ENCODE results near the gene SGMS1.

SGMS1 gene

GRCh38 chr10:50304660-50305059 lies 319.1 kb downstream of the SGMS1 start:
- no peaks in the 10 kb centered on the region for H3K9me3 ChIP-seq (ENCODE audit: control insufficient read depth, low read length)
- H3K27me3 ChIP-seq (ENCODE audit: control insufficient read depth, insufficient read depth, low read length): no peaks in the 10 kb centered on the region
- no peak overlapping the region for H3K9ac ChIP-seq (ENCODE audit: low read length)
- no peak overlapping the region for H3K4me3 ChIP-seq (ENCODE audit: low read length)
- no peaks in the 10 kb centered on the region for H3K4me1 ChIP-seq (ENCODE audit: control insufficient read depth, insufficient read depth, low read length)
- H3K36me3 ChIP-seq (ENCODE audit: control insufficient read depth, insufficient read depth, low read length): no peaks in the 10 kb centered on the region

- no peaks in the 10 kb centered on the region for H3K36me3 ChIP-seq (ENCODE audit: control insufficient read depth, insufficient read depth, low read length)
- no peaks in the 10 kb centered on the region for H3K4me1 ChIP-seq (ENCODE audit: control insufficient read depth, insufficient read depth, low read length)
- no peaks in the 10 kb centered on the region for H3K27me3 ChIP-seq (ENCODE audit: control insufficient read depth, insufficient read depth, low read length)
- no peaks in the 10 kb centered on the region for H3K9me3 ChIP-seq (ENCODE audit: control insufficient read depth, low read length)
- H3K4me3 ChIP-seq (ENCODE audit: low read length): no peak overlapping the region
- H3K9ac ChIP-seq (ENCODE audit: low read length): no peak overlapping the region
Measured at GRCh38 chr10:50299948-50300669, 323.6 kb downstream of the SGMS1 start.

- H3K4me3 ChIP-seq (ENCODE audit: low read length): no peak overlapping the region
- no peaks in the 10 kb centered on the region for H3K36me3 ChIP-seq (ENCODE audit: control insufficient read depth, insufficient read depth, low read length)
Measured at GRCh38 chr10:50295367-50295766, 328.4 kb downstream of the SGMS1 start.

GRCh38 chr10:50294582-50294981 lies 329.2 kb downstream of the SGMS1 start:
- H3K27me3 ChIP-seq (ENCODE audit: control insufficient read depth, insufficient read depth, low read length): no peaks in the 10 kb centered on the region

More at GRCh38 chr10:50295367-50295766, 328.4 kb downstream of the SGMS1 start:
- no peak overlapping the region for H3K9ac ChIP-seq (ENCODE audit: low read length)
- H3K27me3 ChIP-seq (ENCODE audit: control insufficient read depth, insufficient read depth, low read length): no peaks in the 10 kb centered on the region
- no peaks in the 10 kb centered on the region for H3K9me3 ChIP-seq (ENCODE audit: control insufficient read depth, low read length)
- H3K4me1 ChIP-seq (ENCODE audit: control insufficient read depth, insufficient read depth, low read length): no peaks in the 10 kb centered on the region

GRCh38 chr10:50293513-50294313 lies 330.0 kb downstream of the SGMS1 start:
- no peaks in the 10 kb centered on the region for H3K27me3 ChIP-seq (ENCODE audit: control insufficient read depth, insufficient read depth, low read length)
- no peak overlapping the region for H3K4me3 ChIP-seq (ENCODE audit: low read length)
- no peaks in the 10 kb centered on the region for H3K36me3 ChIP-seq (ENCODE audit: control insufficient read depth, insufficient read depth, low read length)
- no peak overlapping the region for H3K9ac ChIP-seq (ENCODE audit: low read length)
- H3K4me1 ChIP-seq (ENCODE audit: control insufficient read depth, insufficient read depth, low read length): no peaks in the 10 kb centered on the region
- H3K9me3 ChIP-seq (ENCODE audit: control insufficient read depth, low read length): no peaks in the 10 kb centered on the region

More at GRCh38 chr10:50294582-50294981, 329.2 kb downstream of the SGMS1 start:
- no peaks in the 10 kb centered on the region for H3K4me1 ChIP-seq (ENCODE audit: control insufficient read depth, insufficient read depth, low read length)
- no peak overlapping the region for H3K4me3 ChIP-seq (ENCODE audit: low read length)
- no peak overlapping the region for H3K9ac ChIP-seq (ENCODE audit: low read length)
- no peaks in the 10 kb centered on the region for H3K36me3 ChIP-seq (ENCODE audit: control insufficient read depth, insufficient read depth, low read length)
- no peaks in the 10 kb centered on the region for H3K9me3 ChIP-seq (ENCODE audit: control insufficient read depth, low read length)

- H3K4me3 ChIP-seq (ENCODE audit: low read length): no peak overlapping the region
- no peaks in the 10 kb centered on the region for H3K9me3 ChIP-seq (ENCODE audit: control insufficient read depth, low read length)
- no peak overlapping the region for H3K9ac ChIP-seq (ENCODE audit: low read length)
- no peaks in the 10 kb centered on the region for H3K36me3 ChIP-seq (ENCODE audit: control insufficient read depth, insufficient read depth, low read length)
- H3K4me1 ChIP-seq (ENCODE audit: control insufficient read depth, insufficient read depth, low read length): no peaks in the 10 kb centered on the region
- no peaks in the 10 kb centered on the region for H3K27me3 ChIP-seq (ENCODE audit: control insufficient read depth, insufficient read depth, low read length)
Measured at GRCh38 chr10:50291261-50291850, 332.4 kb downstream of the SGMS1 start.

- Histone ChIP-seq H3K27me3 (ENCODE audit: control insufficient read depth, insufficient read depth, low read length) (no peaks in the 10 kb centered on the region), H3K9me3 (ENCODE audit: control insufficient read depth, low read length) (no peaks in the 10 kb centered on the region), H3K36me3 (ENCODE audit: control insufficient read depth, insufficient read depth, low read length) (no peaks in the 10 kb centered on the region), H3K4me3 (ENCODE audit: low read length) (no peak overlapping the region), H3K9ac (ENCODE audit: low read length) (no peak overlapping the region), H3K4me1 (ENCODE audit: control insufficient read depth, insufficient read depth, low read length) (no peaks in the 10 kb centered on the region)
Measured at GRCh38 chr10:50289196-50289595, 334.6 kb downstream of the SGMS1 start.

- H3K36me3 ChIP-seq (ENCODE audit: control insufficient read depth, insufficient read depth, low read length): no peaks in the 10 kb centered on the region
- H3K4me1 ChIP-seq (ENCODE audit: control insufficient read depth, insufficient read depth, low read length): no peaks in the 10 kb centered on the region
- no peak overlapping the region for H3K9ac ChIP-seq (ENCODE audit: low read length)
- no peak overlapping the region for H3K4me3 ChIP-seq (ENCODE audit: low read length)
- no peaks in the 10 kb centered on the region for H3K27me3 ChIP-seq (ENCODE audit: control insufficient read depth, insufficient read depth, low read length)
- no peaks in the 10 kb centered on the region for H3K9me3 ChIP-seq (ENCODE audit: control insufficient read depth, low read length)
Measured at GRCh38 chr10:50286996-50287803, 336.6 kb downstream of the SGMS1 start.

- Histone ChIP-seq H3K4me1 (ENCODE audit: control insufficient read depth, insufficient read depth, low read length) (no peaks in the 10 kb centered on the region), H3K9me3 (ENCODE audit: control insufficient read depth, low read length) (no peaks in the 10 kb centered on the region), H3K9ac (ENCODE audit: low read length) (no peak overlapping the region), H3K27me3 (ENCODE audit: control insufficient read depth, insufficient read depth, low read length) (no peaks in the 10 kb centered on the region), H3K36me3 (ENCODE audit: control insufficient read depth, insufficient read depth, low read length) (no peaks in the 10 kb centered on the region), H3K4me3 (ENCODE audit: low read length) (no peak overlapping the region)
Measured at GRCh38 chr10:50286517-50286916, 337.2 kb downstream of the SGMS1 start.

GRCh38 chr10:50281967-50282522 lies 341.7 kb downstream of the SGMS1 start:
- Histone ChIP-seq H3K36me3 (ENCODE audit: control insufficient read depth, insufficient read depth, low read length) (no peaks in the 10 kb centered on the region), H3K9ac (ENCODE audit: low read length) (no peak overlapping the region), H3K4me3 (ENCODE audit: low read length) (no peak overlapping the region), H3K4me1 (ENCODE audit: control insufficient read depth, insufficient read depth, low read length) (peaks cover 5% of the 10 kb centered on the region), H3K9me3 (ENCODE audit: control insufficient read depth, low read length) (no peaks in the 10 kb centered on the region), H3K27me3 (ENCODE audit: control insufficient read depth, insufficient read depth, low read length) (no peaks in the 10 kb centered on the region)

GRCh38 chr10:50281210-50281966 lies 342.4 kb downstream of the SGMS1 start:
- H3K9ac ChIP-seq (ENCODE audit: low read length): no peak overlapping the region
- no peaks in the 10 kb centered on the region for H3K27me3 ChIP-seq (ENCODE audit: control insufficient read depth, insufficient read depth, low read length)
- no peak overlapping the region for H3K4me3 ChIP-seq (ENCODE audit: low read length)
- H3K4me1 ChIP-seq (ENCODE audit: control insufficient read depth, insufficient read depth, low read length): peaks cover 5% of the 10 kb centered on the region
- H3K36me3 ChIP-seq (ENCODE audit: control insufficient read depth, insufficient read depth, low read length): no peaks in the 10 kb centered on the region
- H3K9me3 ChIP-seq (ENCODE audit: control insufficient read depth, low read length): no peaks in the 10 kb centered on the region

Measured in mucosa of stomach (tissue), 1 donor.